ENCODE results near the gene PUS3. TPM values are rescaled to one million over a fixed set of nuclear protein-coding genes. Genes with fewer than 3 reads are reported as not detected.

The PUS3 gene
- 18.6 and 30.0 TPM in 2 replicates for total RNA-seq (2014; rRNA removed; shearing (Covaris generic))

DNA sequence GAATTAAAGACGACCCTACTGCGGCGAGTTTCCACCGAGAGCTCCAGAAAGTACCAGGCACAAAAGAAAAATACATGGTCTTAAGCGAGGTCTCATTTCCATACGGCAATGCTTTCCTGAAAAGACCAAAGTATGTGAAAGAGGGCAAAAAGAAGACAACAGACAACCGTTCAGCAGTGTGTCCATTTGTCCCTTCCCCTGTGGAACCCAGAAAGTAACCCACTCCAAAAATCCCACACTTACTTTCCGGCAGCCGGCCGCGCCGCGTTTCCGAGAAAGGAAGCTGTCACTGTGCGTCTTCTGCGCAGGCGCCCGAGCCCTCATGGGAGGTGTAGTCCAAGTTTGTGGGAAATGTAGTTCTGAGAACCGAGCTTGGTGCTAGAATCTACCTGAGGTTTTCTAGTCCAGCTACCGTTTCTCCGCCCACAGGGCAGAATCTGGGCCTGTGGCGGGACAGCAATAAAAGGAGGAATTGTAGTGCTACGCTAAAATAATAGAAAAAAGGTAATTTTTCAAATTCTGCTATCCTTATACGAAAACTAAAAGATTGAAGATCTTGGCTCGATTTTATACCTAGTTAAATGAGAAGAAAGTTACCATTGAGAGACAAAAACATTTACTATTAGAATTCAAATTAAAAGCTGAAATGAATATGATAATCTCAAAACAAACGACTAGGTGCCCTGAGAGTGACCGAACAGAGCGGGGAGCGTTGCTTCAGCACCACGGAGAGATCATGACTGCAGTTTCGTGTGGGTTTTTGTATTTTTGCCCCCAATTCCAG lies at the start of gene PUS3:
TSS of gene PUS3 (minus strand) at position 280 of the 784 bp plus-strand sequence. CDS start 6,922 bp downstream, outside the sequence.
- peak; percentile 87 for DNase-seq (ENCODE audit: low read depth)

GRCh38 chr11:125952559-125952958 lies 49.6 kb upstream of the PUS3 start:
- no peak for DNase-seq (ENCODE audit: low read depth)

DNA sequence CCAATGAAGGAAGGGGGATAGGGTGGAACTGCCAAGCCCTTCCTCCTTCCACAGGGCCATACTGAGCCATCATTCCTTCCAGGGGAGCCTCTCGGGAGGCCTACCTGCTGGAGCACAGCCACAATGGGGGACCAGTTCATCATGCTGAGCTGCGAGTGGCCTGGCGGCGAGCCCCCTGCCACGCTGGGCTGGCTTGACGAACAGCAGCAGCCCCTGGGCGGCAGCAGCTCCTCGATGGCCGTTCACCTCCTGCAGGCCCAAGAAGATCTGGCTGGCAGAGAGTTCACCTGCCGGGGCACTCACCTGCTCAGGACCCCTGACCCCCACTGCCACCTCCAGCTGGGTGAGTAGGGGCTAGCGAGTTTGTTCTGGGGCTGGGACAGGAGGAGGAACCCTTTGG lies 48.7 kb upstream of the PUS3 start:
- DNase-seq (ENCODE audit: low read depth): no peak

DNA sequence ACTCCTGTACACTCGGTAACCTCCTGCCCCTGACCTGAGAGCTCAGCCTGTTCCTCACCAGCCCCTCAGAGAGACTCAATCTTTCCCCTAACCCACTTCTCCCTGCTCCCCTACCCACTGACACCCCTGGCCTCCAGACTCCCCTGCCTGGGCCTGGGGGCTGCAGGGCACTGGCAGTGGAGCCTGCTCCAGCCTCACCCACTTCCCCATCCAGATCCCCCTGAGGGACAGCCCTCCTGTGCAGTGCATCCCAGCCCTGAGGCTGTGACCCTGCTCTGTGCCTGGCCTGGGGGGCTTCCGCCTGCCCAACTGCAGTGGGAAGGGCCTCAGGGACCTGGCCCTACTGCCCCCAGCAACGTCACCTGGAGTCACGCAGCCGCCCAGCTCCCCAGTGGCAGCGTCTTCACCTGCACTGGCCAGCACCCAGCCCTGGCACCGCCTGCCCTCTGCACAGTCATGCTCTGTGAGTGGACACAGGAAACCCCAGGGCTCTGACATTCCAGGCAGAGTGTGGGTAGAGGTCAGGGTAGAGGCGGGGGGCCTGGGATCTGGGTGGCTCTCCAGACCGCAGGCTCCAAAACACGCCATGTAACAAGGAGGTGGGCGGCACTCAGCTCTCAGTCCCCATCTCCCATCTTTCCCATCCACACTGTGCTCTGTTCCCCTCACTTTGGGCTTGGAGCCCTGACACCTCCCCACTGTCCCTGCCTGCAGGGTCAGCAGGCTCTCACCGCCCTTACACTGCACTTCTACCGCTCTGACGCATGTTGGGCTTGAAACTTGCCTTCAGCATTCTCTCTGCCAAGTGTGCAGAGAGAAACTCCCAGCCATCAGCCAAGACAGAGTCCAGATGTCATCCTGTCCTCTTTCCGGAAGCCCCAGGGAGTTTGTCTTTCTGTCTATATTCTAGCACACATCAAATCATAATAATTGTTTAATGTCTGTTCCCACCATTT lies 48.0 kb upstream of the PUS3 start:
- DNase-seq (ENCODE audit: low read depth): peak; percentile 57

DNA sequence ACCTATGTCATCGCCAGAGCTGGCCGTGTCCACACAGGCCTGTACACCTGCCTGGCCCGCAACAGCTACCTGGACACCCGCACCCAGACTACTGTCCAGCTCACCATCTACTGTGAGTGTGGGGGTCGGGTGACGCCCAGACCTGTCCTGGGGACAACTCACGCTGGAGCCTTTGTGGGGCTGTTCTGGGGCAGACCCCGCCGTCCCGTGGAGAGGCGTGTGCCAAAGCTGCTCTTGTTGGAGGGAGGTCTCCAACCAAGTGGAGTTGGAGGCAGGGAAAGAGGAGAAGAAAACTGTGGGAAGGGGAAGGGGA lies 47.1 kb upstream of the PUS3 start:
- no peak for DNase-seq (ENCODE audit: low read depth)

GRCh38 chr11:125949271-125950177 lies 46.5 kb upstream of the PUS3 start:
- no peak for DNase-seq (ENCODE audit: low read depth)

DNA sequence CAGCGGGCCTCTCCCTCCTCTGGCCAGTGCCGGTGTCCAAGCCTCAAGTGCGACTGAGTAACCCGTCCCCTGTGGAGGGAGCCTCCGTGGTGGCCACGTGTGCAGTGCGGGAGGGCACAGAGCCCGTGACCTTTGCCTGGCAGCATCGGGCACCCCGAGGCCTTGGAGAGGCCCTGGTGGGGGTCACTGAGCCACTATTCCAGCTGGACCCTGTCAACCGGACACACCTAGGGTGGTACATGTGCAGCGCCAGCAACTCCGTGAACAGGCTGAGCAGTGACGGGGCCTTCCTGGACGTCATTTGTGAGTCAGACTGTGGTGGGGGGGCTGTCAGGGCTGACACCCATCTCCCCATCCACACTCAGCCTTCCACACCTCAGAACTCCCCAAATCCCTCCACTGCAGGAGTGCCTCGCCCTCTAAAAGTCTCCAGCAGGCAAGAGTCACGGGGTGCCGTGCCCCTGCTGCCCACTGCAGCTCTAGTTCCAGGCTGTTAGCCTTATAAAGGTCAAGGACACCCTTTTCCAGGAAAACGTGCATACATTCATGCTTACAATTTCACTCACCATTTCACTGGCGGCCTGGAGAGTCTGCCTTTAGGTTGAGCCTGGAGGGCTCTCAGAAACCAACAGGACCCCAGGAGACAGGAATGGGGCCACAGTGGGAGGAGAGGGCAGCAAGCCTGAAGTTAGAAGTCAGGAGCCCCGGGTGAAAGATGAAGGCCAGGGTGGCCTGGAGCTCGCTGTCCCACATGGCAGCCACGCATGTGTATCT lies 45.5 kb upstream of the PUS3 start:
- DNase-seq (ENCODE audit: low read depth): no peak

- no peak for DNase-seq (ENCODE audit: low read depth)
Measured at GRCh38 chr11:125947419-125948277, 44.6 kb upstream of the PUS3 start.

DNA sequence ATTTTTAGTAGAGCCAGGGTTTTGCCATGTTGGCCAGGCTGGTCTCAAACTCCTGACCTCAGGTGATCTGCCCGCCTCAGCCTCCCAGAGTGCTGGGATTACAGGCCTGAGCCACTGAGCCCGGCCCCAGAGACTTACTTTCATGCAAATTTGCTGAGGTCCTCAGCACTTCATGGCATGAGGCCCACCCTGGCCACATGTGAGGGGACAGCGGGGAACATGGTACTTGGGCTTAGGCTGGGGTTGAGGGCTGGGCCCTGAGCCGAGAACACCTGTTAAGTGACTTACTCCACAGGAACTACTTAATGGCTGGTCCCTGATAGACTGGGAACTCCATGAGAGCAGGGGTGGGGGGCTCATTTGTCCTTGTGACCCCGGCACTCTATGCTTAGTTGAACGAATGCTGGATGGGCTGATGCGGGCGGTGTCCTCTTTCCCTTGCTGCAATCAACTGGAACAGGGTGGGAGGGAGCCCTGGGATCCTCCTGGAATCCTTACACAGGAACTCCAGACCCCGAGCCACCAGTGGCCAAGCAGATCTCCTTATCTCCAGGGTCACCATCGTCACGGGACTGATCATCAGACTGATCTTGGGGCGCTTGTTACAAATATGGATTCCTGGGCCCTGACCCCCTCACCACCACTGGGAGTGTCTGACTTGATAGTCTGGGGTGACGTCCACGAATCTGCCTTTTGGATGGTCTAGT lies 43.9 kb upstream of the PUS3 start:
- DNase-seq (ENCODE audit: low read depth): no peak

GRCh38 chr11:125945797-125946520 lies 43.0 kb upstream of the PUS3 start, which contains the start of gene VSIG10L2:
VSIG10L2 (plus strand) TSS chr11:125946044; CDS start chr11:125946056, 12 bp downstream.
- no peak for DNase-seq (ENCODE audit: low read depth)

GRCh38 chr11:125945011-125945796 lies 42.2 kb upstream of the PUS3 start:
- DNase-seq (ENCODE audit: low read depth): no peak

GRCh38 chr11:125944350-125945010 lies 41.5 kb upstream of the PUS3 start:
- DNase-seq (ENCODE audit: low read depth): no peak

- DNase-seq (ENCODE audit: low read depth): no peak
Measured at GRCh38 chr11:125943661-125944349, 40.8 kb upstream of the PUS3 start.

DNA sequence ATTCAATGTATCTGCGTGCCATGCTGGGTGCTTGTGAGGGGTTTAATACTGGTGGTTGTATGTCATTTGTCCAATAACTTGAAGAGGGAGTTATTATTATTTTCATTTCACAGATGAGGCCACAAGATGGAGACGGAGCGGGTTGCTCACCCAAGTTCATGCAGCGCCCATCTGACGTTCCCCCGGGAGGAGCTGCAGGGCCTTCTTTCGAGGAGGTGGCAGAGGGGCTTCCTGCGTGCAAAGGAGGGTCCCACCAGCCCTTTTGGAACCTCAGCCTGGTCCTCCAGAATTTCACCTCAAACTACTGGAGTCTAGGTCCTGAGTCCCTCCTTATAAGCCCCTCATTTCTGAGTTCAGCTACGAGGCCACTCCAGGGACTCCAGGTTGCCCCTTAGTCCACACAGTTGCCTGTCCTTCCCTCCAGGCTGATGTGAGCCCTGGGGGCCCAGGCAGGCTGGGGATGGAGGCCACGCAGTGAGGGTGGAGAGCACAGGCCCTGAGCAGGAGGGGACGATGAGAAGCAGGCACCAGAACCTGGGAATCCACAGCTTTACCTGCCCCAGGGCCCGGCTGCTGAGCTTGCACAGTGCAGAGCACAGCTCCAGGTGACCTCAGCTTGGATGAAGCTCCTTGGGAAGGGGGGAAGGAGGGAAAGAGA lies 39.9 kb upstream of the PUS3 start:
- no peak for DNase-seq (ENCODE audit: low read depth)

DNA sequence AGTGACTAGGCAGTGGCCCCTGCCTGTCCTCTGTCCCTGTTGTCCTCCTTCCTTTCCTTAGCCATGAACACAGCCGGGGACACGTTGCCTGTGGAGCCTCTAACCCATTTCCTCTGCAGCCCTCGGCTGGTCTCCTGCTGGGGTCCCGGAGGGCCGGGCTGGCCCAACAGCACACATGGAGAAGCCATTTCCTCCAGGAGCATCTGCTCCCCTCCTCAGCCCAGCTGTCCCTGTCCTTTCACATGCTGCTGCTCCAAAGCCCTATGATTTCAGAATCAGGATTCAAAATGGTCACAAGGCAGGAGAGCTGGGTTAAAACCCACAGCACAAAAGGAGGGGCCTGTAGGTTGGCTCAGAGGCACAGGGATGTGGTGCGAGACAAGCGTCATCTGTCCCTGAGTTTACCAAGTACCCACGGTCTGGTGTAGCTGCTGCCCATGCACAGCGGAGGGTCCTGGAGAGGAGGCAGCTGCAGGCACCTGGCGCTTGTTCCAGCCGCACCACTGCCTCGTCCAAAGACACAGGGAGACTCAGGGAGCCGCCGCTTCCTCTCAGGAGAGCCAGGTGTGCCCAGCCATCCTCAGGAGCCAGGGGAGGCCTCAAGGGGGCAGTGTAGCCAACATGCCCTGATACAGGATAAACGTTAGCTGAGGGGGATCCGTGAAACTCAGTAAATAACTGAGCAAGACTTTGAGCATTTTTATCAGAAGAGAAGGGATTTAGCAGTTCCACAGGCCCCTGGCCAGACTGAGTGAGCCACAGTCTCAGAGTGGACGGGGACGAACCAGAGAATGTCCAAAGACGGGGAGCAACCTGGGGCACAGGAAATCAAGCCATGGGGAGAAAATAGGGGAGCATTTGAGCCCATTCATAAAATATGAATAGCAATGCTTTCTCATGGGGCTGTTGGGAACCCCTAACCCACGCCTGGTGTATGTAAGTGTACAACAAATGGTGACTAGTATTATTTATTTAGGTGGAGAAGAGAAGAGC lies 38.9 kb upstream of the PUS3 start:
- DNase-seq (ENCODE audit: low read depth): peak; percentile 47

Measured in M059J (cell line).